OCI-LY1 (cell line): ENCODE measurements around the gene RAD51B.

Source experiments
- H2AFZ ChIP-seq: fragments of 200-600 bp; sonication (generic), shearing (Covaris generic); 2 replicates; pipeline ENCODE4 v1.6.0; 2014; ENCODE audit warnings: antibody characterized with exemption, mild to moderate bottlenecking, low read length
- H3F3A ChIP-seq: fragments of 200-600 bp; sonication (generic), shearing (Covaris generic); 2 replicates; pipeline ENCODE4 v1.6.0; 2014; ENCODE audit warnings: mild to moderate bottlenecking, antibody characterized with exemption, low read length, moderate library complexity; ENCODE audit not compliant: insufficient read depth
- H3K27ac ChIP-seq: fragments of 200-600 bp; sonication (generic); 2 replicates; pipeline ENCODE4 v1.5.1; 2014; ENCODE audit warnings: low read length, mixed run types, mild to moderate bottlenecking, low read depth; ENCODE audit not compliant: poor library complexity, severe bottlenecking
- H3K27me3 ChIP-seq: fragments of 200-600 bp; sonication (generic); 2 replicates; pipeline ENCODE4 v1.6.0; 2014; ENCODE audit warnings: antibody characterized with exemption, mild to moderate bottlenecking, low read length, moderate library complexity; ENCODE audit not compliant: insufficient read depth
- H3K36me3 ChIP-seq: fragments of 200-600 bp; sonication (generic); 2 replicates; pipeline ENCODE4 v1.6.1; 2014; ENCODE audit warnings: mild to moderate bottlenecking, antibody characterized with exemption, low read length, moderate library complexity, mixed read lengths; ENCODE audit not compliant: insufficient read depth
- H3K4me1 ChIP-seq: fragments of 200-600 bp; sonication (generic); 2 replicates; pipeline ENCODE4 v1.5.1; 2014; ENCODE audit warnings: mild to moderate bottlenecking, low read length, moderate library complexity; ENCODE audit not compliant: insufficient read depth, severe bottlenecking
- H3K4me2 ChIP-seq: fragments of 200-600 bp; sonication (generic), shearing (Covaris generic); 2 replicates; pipeline ENCODE4 v1.6.1; 2014; ENCODE audit warnings: low read length
- H3K4me3 ChIP-seq: fragments of 200-600 bp; sonication (generic); 2 replicates; pipeline ENCODE4 v1.5.1; 2014; ENCODE audit warnings: low read length, low read depth, mild to moderate bottlenecking, mixed read lengths; ENCODE audit not compliant: poor library complexity, severe bottlenecking
- H3K79me2 ChIP-seq: fragments of 200-600 bp; shearing (Covaris generic); 2 replicates; pipeline ENCODE4 v1.6.1; 2016; ENCODE audit warnings: mixed run types, low read length, mixed read lengths; ENCODE audit not compliant: insufficient read depth
- H3K9ac ChIP-seq: fragments of 200-600 bp; sonication (generic), shearing (Covaris generic); 2 replicates; pipeline ENCODE4 v1.6.1; 2014; ENCODE audit warnings: mild to moderate bottlenecking, low read length, mixed read lengths
- H3K9me2 ChIP-seq: fragments of 200-600 bp; sonication (generic), shearing (Covaris generic); 2 replicates; pipeline ENCODE4 v1.6.1; 2014; ENCODE audit warnings: low read depth, mild to moderate bottlenecking, low read length, mixed read lengths
- H3K9me3 ChIP-seq: fragments of 200-600 bp; shearing (Covaris generic); 2 replicates; pipeline ENCODE4 v1.6.1; 2014; ENCODE audit warnings: low read length, mixed read lengths
- H4K20me1 ChIP-seq: fragments of 200-600 bp; sonication (generic), shearing (Covaris generic); 2 replicates; pipeline ENCODE4 v1.6.0; 2016; ENCODE audit warnings: mild to moderate bottlenecking, low read length; ENCODE audit not compliant: insufficient read depth
- CTCF ChIP-seq: fragments of 200-600 bp; sonication (generic), shearing (Covaris generic); IDR thresholded peaks from 2 replicates; pipeline ENCODE4 v1.5.1; 2017; ENCODE audit warnings: mild to moderate bottlenecking, antibody characterized with exemption, low read length, moderate library complexity, mixed read lengths
- EZH2 ChIP-seq: fragments of 200-600 bp; sonication (generic), shearing (Covaris generic); IDR thresholded peaks from 2 replicates; pipeline ENCODE4 v1.8.0; 2017; ENCODE audit warnings: borderline replicate concordance, mixed run types, mild to moderate bottlenecking, antibody characterized with exemption, low read length, moderate library complexity, mixed read lengths

RAD51B gene

GRCh38 chr14:68534276-68534675 is 714.7 kb downstream of the RAD51B start:
- Histone ChIP-seq H3K4me2 (no peak overlapping the region), H2AFZ (no peak overlapping the region), H3K27ac (no peak overlapping the region), H3K27me3 (no peaks in the 10 kb centered on the region), H3F3A (no peaks in the 10 kb centered on the region), H3K4me1 (no peaks in the 10 kb centered on the region), H3K9me3 (peaks cover 8% of the 10 kb centered on the region), H4K20me1 (no peaks in the 10 kb centered on the region), H3K4me3 (no peak overlapping the region), H3K36me3 (no peaks in the 10 kb centered on the region), H3K9ac (no peak overlapping the region), H3K79me2 (no peaks in the 10 kb centered on the region), H3K9me2 (no peaks in the 10 kb centered on the region)
- TF ChIP-seq EZH2 (no peak), CTCF (no peak)

- Histone ChIP-seq H3K27ac (no peak overlapping the region), H3K4me2 (no peak overlapping the region), H2AFZ (no peak overlapping the region), H3K36me3 (no peaks in the 10 kb centered on the region), H3K79me2 (no peaks in the 10 kb centered on the region), H3F3A (no peaks in the 10 kb centered on the region), H3K4me3 (no peak overlapping the region), H3K9me2 (no peaks in the 10 kb centered on the region), H3K4me1 (no peaks in the 10 kb centered on the region), H3K9ac (no peak overlapping the region), H3K9me3 (peaks cover 1% of the 10 kb centered on the region), H4K20me1 (no peaks in the 10 kb centered on the region), H3K27me3 (no peaks in the 10 kb centered on the region)
- TF ChIP-seq CTCF = no peak
- TF ChIP-seq EZH2 = no peak
Observed at GRCh38 chr14:68535404-68536017, 715.9 kb downstream of the RAD51B start.

GRCh38 chr14:68536018-68536410 is 716.4 kb downstream of the RAD51B start:
- Histone ChIP-seq H3F3A (no peaks in the 10 kb centered on the region), H3K36me3 (no peaks in the 10 kb centered on the region), H3K9me2 (no peaks in the 10 kb centered on the region), H3K4me2 (no peak overlapping the region), H3K27ac (no peak overlapping the region), H4K20me1 (no peaks in the 10 kb centered on the region), H3K4me1 (no peaks in the 10 kb centered on the region), H3K27me3 (no peaks in the 10 kb centered on the region), H3K79me2 (no peaks in the 10 kb centered on the region), H3K9me3 (no peaks in the 10 kb centered on the region), H3K9ac (no peak overlapping the region), H3K4me3 (no peak overlapping the region), H2AFZ (no peak overlapping the region)
- TF ChIP-seq CTCF (no peak), EZH2 (no peak)
